ENCODE measurements around the gene LYSMD2.
A peak's percentile ranks its signal among the peaks of the same experiment; 100 is the strongest.

LYSMD2 gene

DNA sequence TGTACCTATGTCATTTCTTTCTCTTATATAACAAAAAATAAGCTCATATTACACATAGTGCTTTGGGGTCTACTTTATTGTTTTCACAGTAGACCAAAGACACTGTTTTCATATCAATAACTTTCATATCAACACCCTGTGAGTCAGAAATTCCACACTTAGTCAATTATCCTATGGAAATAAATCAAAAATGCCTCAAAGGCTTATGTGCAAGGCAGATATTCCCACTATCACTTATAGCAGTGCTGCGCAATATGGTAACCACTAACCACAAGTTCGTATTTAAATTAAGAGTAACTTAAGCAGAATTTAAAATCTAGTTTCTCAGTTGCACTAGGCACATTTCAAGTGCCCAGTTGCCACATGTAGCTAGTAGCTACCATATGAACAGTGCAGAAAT lies 40.3 kb downstream of the LYSMD2 start:
- TF ChIP-seq, protein P1, sequence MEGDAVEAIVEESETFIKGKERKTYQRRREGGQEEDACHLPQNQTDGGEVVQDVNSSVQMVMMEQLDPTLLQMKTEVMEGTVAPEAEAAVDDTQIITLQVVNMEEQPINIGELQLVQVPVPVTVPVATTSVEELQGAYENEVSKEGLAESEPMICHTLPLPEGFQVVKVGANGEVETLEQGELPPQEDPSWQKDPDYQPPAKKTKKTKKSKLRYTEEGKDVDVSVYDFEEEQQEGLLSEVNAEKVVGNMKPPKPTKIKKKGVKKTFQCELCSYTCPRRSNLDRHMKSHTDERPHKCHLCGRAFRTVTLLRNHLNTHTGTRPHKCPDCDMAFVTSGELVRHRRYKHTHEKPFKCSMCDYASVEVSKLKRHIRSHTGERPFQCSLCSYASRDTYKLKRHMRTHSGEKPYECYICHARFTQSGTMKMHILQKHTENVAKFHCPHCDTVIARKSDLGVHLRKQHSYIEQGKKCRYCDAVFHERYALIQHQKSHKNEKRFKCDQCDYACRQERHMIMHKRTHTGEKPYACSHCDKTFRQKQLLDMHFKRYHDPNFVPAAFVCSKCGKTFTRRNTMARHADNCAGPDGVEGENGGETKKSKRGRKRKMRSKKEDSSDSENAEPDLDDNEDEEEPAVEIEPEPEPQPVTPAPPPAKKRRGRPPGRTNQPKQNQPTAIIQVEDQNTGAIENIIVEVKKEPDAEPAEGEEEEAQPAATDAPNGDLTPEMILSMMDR (IDR thresholded peaks at IDR 0.05; ENCODE audit: borderline replicate concordance, control extremely low read depth, extremely low read depth, insufficient read depth, missing control alignments), result no peak
- no peak for DNase-seq (ENCODE audit: low spot score)
- in situ Hi-C loops (cut with MboI; ENCODE audit: low sequenced_read_pairs, unreplicated experiment), result no loop called here

- in situ Hi-C loops (cut with MboI; ENCODE audit: low sequenced_read_pairs, unreplicated experiment), result no loop called here
- DNase-seq (ENCODE audit: low spot score), result no peak
- TF ChIP-seq, protein P1 (IDR thresholded peaks at IDR 0.05; ENCODE audit: borderline replicate concordance, control extremely low read depth, extremely low read depth, insufficient read depth, missing control alignments), result no peak
Observed at GRCh38 chr15:51696566-51696965, 40.9 kb downstream of the LYSMD2 start.

GRCh38 chr15:51692154-51692553 lies 45.3 kb downstream of the LYSMD2 start:
- TF ChIP-seq, protein P1 (IDR thresholded peaks at IDR 0.05; ENCODE audit: borderline replicate concordance, control extremely low read depth, extremely low read depth, insufficient read depth, missing control alignments), result no peak
- DNase-seq (ENCODE audit: low spot score), result no peak
- in situ Hi-C loops (cut with MboI; ENCODE audit: low sequenced_read_pairs, unreplicated experiment), result no loop called here

DNA sequence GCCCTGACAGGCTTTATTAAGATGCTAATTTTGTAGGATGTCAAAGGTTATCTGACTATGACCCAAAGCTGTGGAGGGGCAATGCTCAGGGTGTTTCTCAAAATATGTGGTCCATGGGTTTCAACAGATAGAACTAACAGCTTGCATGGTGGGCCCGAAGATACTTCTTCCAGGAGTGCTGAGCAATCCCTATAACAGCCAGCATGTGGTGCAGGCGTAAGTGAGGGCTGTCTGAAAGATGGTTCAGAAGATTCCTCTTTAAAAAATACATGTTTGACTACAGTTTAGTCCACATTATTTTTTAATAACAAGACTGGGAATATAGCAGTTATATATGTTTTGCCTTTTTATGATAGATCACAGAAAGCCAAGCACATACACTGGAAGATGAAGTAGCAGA lies 48.6 kb downstream of the LYSMD2 start:
- DNase-seq (ENCODE audit: low spot score), result no peak
- TF ChIP-seq, protein P1 (IDR thresholded peaks at IDR 0.05; ENCODE audit: borderline replicate concordance, control extremely low read depth, extremely low read depth, insufficient read depth, missing control alignments), result no peak
- in situ Hi-C loops (cut with MboI; ENCODE audit: low sequenced_read_pairs, unreplicated experiment), result no loop called here

DNA sequence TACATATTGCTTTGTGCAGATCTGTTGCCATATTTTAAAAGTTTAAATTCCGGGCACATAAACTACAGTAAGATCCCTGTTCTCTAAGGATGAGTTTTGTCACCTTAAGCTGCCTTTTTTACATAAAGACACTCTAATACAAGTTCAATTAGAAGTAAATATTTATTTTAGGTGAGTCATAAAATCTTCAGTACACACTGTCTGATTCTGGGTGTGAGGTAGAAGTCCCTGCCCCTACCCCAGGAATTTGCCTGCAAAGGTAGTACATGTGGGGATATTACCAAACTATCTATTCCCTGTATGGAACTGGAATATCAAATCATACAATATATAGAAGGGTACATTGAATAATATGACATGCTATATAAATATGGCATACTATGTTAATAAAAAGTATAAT lies 49.9 kb downstream of the LYSMD2 start:
- TF ChIP-seq, protein P1 (IDR thresholded peaks at IDR 0.05; ENCODE audit: borderline replicate concordance, control extremely low read depth, extremely low read depth, insufficient read depth, missing control alignments), result no peak
- DNase-seq (ENCODE audit: low spot score), result no peak
- in situ Hi-C loops (cut with MboI; ENCODE audit: low sequenced_read_pairs, unreplicated experiment), result no loop called here

DNA sequence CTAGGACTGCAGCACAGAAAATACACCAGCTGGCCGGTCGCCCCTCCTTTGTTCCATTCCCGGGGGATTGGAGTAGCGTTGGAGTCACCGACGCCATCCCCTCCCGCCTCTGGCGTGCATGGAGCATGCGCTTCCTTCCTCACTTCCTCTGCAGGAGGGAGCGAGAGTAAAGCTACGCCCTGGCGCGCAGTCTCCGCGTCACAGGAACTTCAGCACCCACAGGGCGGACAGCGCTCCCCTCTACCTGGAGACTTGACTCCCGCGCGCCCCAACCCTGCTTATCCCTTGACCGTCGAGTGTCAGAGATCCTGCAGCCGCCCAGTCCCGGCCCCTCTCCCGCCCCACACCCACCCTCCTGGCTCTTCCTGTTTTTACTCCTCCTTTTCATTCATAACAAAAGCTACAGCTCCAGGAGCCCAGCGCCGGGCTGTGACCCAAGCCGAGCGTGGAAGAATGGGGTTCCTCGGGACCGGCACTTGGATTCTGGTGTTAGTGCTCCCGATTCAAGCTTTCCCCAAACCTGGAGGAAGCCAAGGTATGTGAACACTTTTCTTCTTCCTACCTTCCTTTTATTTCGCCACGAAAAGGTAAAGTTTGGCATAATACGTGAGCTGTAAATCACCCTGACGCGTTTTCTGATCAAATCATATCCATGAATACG lies 56.0 kb downstream of the LYSMD2 start, which contains the start of gene SCG3:
Gene SCG3 (plus strand): TSS at position 201 of the 661 bp plus-strand sequence. CDS start 253 bp downstream, at position 454.
- peak; percentile 69 for DNase-seq (ENCODE audit: low spot score)
- TF ChIP-seq, protein P1 (IDR thresholded peaks at IDR 0.05; ENCODE audit: borderline replicate concordance, control extremely low read depth, extremely low read depth, insufficient read depth, missing control alignments), result no peak
- in situ Hi-C loops (cut with MboI; ENCODE audit: low sequenced_read_pairs, unreplicated experiment), result no loop called here
